ENCODE measurements around the gene RNF187. TPM values are rescaled to one million over a fixed set of nuclear protein-coding genes. Genes with fewer than 3 reads are reported as not detected.

The RNF187 gene
- total RNA-seq, 3 donors from 2014 or later (not counting 1 experiment from before 2014, with no cell fraction given), result 68.6 to 102 (median 77.3) TPM

DNA sequence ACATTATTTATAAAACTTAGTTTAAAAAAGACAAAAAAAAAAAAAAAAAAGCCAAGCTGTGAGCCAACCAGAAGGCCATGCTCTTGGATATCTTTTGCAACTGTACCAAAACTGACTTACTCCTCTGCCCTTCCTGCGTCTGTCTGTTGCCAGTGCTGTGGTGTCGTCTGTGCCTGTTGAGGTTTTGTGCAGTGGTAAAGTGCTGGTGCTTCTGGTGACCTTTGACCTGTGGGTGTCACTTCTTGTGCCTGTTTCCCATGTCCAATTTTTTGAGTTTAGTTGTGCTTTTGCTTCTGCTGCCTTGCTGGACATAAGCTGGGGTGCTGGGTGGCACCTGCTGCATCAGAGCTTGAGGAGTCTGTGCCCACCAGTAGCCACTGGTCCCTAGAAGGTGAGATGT lies 41.4 kb downstream of the RNF187 start:
- intact Hi-C loops (cut with micrococcal nuclease), result no loop called here
- WGBS (ENCODE audit: insufficient coverage), result 51% methylated on average over 2 of the region's 2 CpGs
- ATAC-seq (no peak), DNase-seq (no peak)
- H3K4me3 ChIP-seq (ENCODE audit: low read length), result no peak overlapping the region
- Mint-ChIP-seq H3K27me3 (ENCODE audit: low read depth in 2 of 2) (peaks cover 6 to 37% of the 10 kb centered on the region in 2 donors), H3K4me1 (no peaks in the 10 kb centered on the region), H3K36me3 (no peaks in the 10 kb centered on the region), H3K27ac (no peak overlapping the region), H3K4me3 (no peak overlapping the region), H3K9me3 (no peaks in the 10 kb centered on the region)
- TF ChIP-seq, protein P1, sequence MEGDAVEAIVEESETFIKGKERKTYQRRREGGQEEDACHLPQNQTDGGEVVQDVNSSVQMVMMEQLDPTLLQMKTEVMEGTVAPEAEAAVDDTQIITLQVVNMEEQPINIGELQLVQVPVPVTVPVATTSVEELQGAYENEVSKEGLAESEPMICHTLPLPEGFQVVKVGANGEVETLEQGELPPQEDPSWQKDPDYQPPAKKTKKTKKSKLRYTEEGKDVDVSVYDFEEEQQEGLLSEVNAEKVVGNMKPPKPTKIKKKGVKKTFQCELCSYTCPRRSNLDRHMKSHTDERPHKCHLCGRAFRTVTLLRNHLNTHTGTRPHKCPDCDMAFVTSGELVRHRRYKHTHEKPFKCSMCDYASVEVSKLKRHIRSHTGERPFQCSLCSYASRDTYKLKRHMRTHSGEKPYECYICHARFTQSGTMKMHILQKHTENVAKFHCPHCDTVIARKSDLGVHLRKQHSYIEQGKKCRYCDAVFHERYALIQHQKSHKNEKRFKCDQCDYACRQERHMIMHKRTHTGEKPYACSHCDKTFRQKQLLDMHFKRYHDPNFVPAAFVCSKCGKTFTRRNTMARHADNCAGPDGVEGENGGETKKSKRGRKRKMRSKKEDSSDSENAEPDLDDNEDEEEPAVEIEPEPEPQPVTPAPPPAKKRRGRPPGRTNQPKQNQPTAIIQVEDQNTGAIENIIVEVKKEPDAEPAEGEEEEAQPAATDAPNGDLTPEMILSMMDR (IDR thresholded peaks at IDR 0.05), result no peak
- H3K9me3 ChIP-seq (ENCODE audit: control insufficient read depth, insufficient read depth, low read length), result no peaks in the 10 kb centered on the region
- H3K27ac ChIP-seq (ENCODE audit: low read length), result no peak overlapping the region
- no peaks in the 10 kb centered on the region for H3K27me3 ChIP-seq (ENCODE audit: control insufficient read depth, insufficient read depth, low read length)
- no peaks in the 10 kb centered on the region for H3K4me1 ChIP-seq (ENCODE audit: control insufficient read depth, insufficient read depth, low read length)
- H3K36me3 ChIP-seq (ENCODE audit: control insufficient read depth, insufficient read depth, low read length), result no peaks in the 10 kb centered on the region

DNA sequence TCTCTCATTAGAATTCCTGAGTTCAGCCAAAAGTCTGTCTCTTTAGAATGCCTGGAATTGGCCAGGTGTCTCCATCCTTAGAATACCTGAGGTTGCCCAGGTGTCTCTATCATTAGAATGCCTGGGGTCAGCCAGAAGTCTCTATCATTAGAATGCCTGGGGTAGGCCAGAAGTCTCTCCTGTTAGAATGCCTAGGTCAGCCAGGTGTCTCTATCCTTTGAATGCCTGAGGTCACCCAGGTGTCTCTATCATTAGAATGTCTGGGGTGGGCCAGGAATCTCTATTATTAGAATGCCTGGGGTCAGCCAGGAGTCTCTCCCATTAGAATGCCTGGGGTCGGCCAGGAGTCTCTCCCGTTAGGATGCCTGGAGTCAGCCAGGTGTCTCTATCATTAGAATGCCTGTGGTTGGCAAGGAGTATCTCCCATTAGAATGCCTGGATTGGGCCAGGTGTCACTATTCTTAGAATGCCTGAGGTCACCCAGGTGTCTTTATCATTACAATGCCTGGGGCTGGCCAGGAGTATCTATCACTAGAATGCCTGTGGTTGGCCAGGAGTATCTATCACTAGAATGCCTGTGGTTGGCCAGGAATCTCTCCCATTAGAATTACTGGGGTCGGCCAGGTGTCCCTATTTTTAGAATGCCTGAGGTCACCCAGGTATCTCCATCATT lies 43.0 kb downstream of the RNF187 start:
- Histone ChIP-seq H3K4me1 (ENCODE audit: control insufficient read depth, insufficient read depth, low read length) (no peaks in the 10 kb centered on the region), H3K4me3 (ENCODE audit: low read length) (no peak overlapping the region), H3K9me3 (ENCODE audit: control insufficient read depth, insufficient read depth, low read length) (peaks cover 2% of the 10 kb centered on the region), H3K27me3 (ENCODE audit: control insufficient read depth, insufficient read depth, low read length) (no peaks in the 10 kb centered on the region), H3K36me3 (ENCODE audit: control insufficient read depth, insufficient read depth, low read length) (no peaks in the 10 kb centered on the region), H3K27ac (ENCODE audit: low read length) (no peak overlapping the region)
- Mint-ChIP-seq H3K4me3 (no peak overlapping the region), H3K36me3 (no peaks in the 10 kb centered on the region), H3K27me3 (ENCODE audit: low read depth in 2 of 2) (peaks cover 4 to 43% of the 10 kb centered on the region in 2 donors), H3K9me3 (no peaks in the 10 kb centered on the region), H3K4me1 (no peaks in the 10 kb centered on the region), H3K27ac (no peak overlapping the region)
- DNase-seq, result no peak
- WGBS (ENCODE audit: insufficient coverage), result 83% methylated on average over 3 of the region's 3 CpGs
- TF ChIP-seq, protein P1 (IDR thresholded peaks at IDR 0.05), result no peak
- intact Hi-C loops (cut with micrococcal nuclease), result no loop called here
- ATAC-seq, result no peak

DNA sequence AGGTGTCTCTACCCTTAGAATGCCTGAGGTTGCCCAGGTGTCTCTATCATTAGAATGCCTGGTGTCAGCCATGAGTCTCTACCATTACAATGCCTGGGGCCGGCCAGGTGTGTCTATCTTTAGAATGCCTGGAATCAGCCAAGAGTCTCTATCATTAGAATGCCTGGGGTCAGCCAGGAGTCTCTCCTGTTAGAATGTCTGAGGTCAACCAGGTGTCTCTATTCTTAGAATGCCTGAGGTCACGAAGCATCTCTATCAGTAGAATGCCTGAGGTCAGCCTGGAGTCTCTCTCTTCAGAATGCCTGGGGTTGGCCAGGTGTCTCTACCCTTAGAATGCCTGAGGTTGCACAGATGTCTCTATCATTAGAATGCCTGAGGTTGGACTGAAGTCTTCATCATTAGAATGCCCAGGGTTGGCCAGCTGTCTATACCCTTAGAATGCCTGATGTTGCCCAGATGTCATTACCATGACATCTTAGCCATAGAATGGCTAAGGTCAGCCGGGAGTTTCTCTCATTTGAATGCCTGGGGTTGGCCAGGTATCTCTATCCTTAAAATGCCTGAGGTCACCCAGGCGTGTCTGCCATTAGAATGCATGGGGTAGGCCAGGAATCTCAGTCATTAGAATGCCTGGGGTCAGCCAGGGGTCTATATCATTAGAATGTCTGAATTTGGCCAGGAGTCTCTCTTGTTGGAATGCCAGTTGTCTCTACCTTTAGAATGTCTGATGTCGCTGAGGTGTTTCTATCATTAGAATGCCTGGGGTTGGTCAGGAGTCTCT lies 44.0 kb downstream of the RNF187 start:
- Histone ChIP-seq H3K4me1 (ENCODE audit: control insufficient read depth, insufficient read depth, low read length) (no peaks in the 10 kb centered on the region), H3K4me3 (ENCODE audit: low read length) (no peak overlapping the region), H3K27ac (ENCODE audit: low read length) (no peak overlapping the region), H3K27me3 (ENCODE audit: control insufficient read depth, insufficient read depth, low read length) (no peaks in the 10 kb centered on the region), H3K36me3 (ENCODE audit: control insufficient read depth, insufficient read depth, low read length) (no peaks in the 10 kb centered on the region), H3K9me3 (ENCODE audit: control insufficient read depth, insufficient read depth, low read length) (peaks cover 6% of the 10 kb centered on the region)
- no peak overlapping the region for H3K4me3 Mint-ChIP-seq
- DNase-seq (no peak), ATAC-seq (no peak)
- 70% methylated on average over 5 of the region's 5 CpGs for WGBS (ENCODE audit: insufficient coverage)
- H3K27ac Mint-ChIP-seq, result no peak overlapping the region
- TF ChIP-seq, protein P1 (IDR thresholded peaks at IDR 0.05), result no peak
- peaks cover 0 to 52% of the 10 kb centered on the region in 2 donors for H3K27me3 Mint-ChIP-seq (ENCODE audit: low read depth in 2 of 2)
- H3K9me3 Mint-ChIP-seq, result no peaks in the 10 kb centered on the region
- intact Hi-C loops (cut with micrococcal nuclease), result no loop called here
- no peaks in the 10 kb centered on the region for H3K36me3 Mint-ChIP-seq
- H3K4me1 Mint-ChIP-seq, result no peaks in the 10 kb centered on the region

All from natural killer cell (primary cell).